AG08396 (cell line): ENCODE measurements around the gene RFX8.

ENCODE experiments used
- DNase-seq: peaks from one replicate; pipeline ENCODE4 v3.0.0; 2012; ENCODE audit warnings: low spot score, mixed read lengths

Gene RFX8

GRCh38 chr2:101349893-101350662, 124.8 kb downstream of the RFX8 start:
- peak; percentile 47 for DNase-seq

- DNase-seq, result no peak
Observed at GRCh38 chr2:101348883-101349282, 126.0 kb downstream of the RFX8 start.
